ENCODE measurements around the gene RAP1A. TPM values are rescaled to one million over a fixed set of nuclear protein-coding genes. Genes with fewer than 3 reads are reported as not detected.

Gene RAP1A
- total RNA-seq, 1 experiment from 2014 or later: 25.4 TPM

- Mint-ChIP-seq H3K27ac (no peak overlapping the region), H3K36me3 (peaks cover 6% of the 10 kb centered on the region), H3K27me3 (ENCODE audit: low read depth) (no peaks in the 10 kb centered on the region), H3K9me3 (peaks cover 6% of the 10 kb centered on the region), H3K4me3 (no peak overlapping the region), H3K4me1 (no peaks in the 10 kb centered on the region)
- no peak for TF ChIP-seq CBFB (CRISPR knock-in tag; IDR thresholded peaks at IDR 0.05; ENCODE audit: low read depth)
- no peak for TF ChIP-seq CDX4 (CRISPR knock-in tag; IDR thresholded peaks at IDR 0.05; ENCODE audit: borderline replicate concordance)
- TF ChIP-seq GABPB1 (CRISPR knock-in tag; IDR thresholded peaks at IDR 0.05): no peak
- no peak for TF ChIP-seq JAZF1 (CRISPR knock-in tag; IDR thresholded peaks at IDR 0.05)
- TF ChIP-seq ARID4B (CRISPR knock-in tag; IDR thresholded peaks at IDR 0.05; ENCODE audit: borderline replicate concordance): no peak
- no peak for TF ChIP-seq ZNF281 (CRISPR knock-in tag; IDR thresholded peaks at IDR 0.05)
- TF ChIP-seq ZNF138 (CRISPR knock-in tag; conservative IDR thresholded peaks at IDR 0.05): no peak
- no peak for TF ChIP-seq ZSCAN18 (CRISPR knock-in tag; IDR thresholded peaks at IDR 0.05)
- TF ChIP-seq MLX (CRISPR knock-in tag; IDR thresholded peaks at IDR 0.05): no peak
- no peak for TF ChIP-seq USF1 (CRISPR knock-in tag; IDR thresholded peaks at IDR 0.05)
- TF ChIP-seq ETV6 (CRISPR knock-in tag; IDR thresholded peaks at IDR 0.05): no peak
- no peak for TF ChIP-seq SOX15 (CRISPR knock-in tag; IDR thresholded peaks at IDR 0.05)
- TF ChIP-seq ZMAT4 (CRISPR knock-in tag; IDR thresholded peaks at IDR 0.05): no peak
- TF ChIP-seq FOXK1 (CRISPR knock-in tag; IDR thresholded peaks at IDR 0.05): no peak
- TF ChIP-seq CREM (CRISPR knock-in tag; IDR thresholded peaks at IDR 0.05): no peak
- TF ChIP-seq CREB1 (CRISPR knock-in tag; IDR thresholded peaks at IDR 0.05): no peak
- no peak for TF ChIP-seq JUN (CRISPR knock-in tag; IDR thresholded peaks at IDR 0.05)
- CTCF ChIA-PET: interaction anchor here (3.4 kb wide), 1 partner anchor 183 kb away, joined by 15 read pairs; no protein-coding TSS in a partner anchor
- ATAC-seq (no peak), DNase-seq (ENCODE audit: low spot score) (no peak)
- POLR2A ChIA-PET: no interaction called here
Measured at GRCh38 chr1:111690306-111690617, 70.7 kb downstream of the RAP1A start.
